ENCODE data around the gene TSHR.
"Not testable (repeated sequence)": the region's sequence is repeated elsewhere in the genome, so short reads cannot be mapped to it uniquely, and the experiment has no call there.

TSHR gene

GRCh38 chr14:81004575-81004974 is 49.2 kb downstream of the TSHR start:
- DNase-seq: no peak

GRCh38 chr14:81005540-81006228 is 50.3 kb downstream of the TSHR start:
- no peak for DNase-seq

- no peak for DNase-seq
Observed at GRCh38 chr14:81006266-81006665, 50.8 kb downstream of the TSHR start.

GRCh38 chr14:81007131-81007530 is 51.7 kb downstream of the TSHR start:
- DNase-seq: no peak

- DNase-seq: no peak
Observed at GRCh38 chr14:81009346-81009745, 53.9 kb downstream of the TSHR start.

GRCh38 chr14:81018251-81018650 is 62.8 kb downstream of the TSHR start:
- DNase-seq: no peak

- no peak for DNase-seq
Observed at GRCh38 chr14:81018684-81019083, 63.3 kb downstream of the TSHR start.

- DNase-seq: not testable (repeated sequence)
Observed at GRCh38 chr14:81019113-81019512, 63.7 kb downstream of the TSHR start.

- no peak for DNase-seq
Observed at GRCh38 chr14:81023095-81023710, 67.8 kb downstream of the TSHR start.

GRCh38 chr14:81028461-81028860 is 73.0 kb downstream of the TSHR start:
- DNase-seq: no peak

- no peak for DNase-seq
Observed at GRCh38 chr14:81031488-81031887, 76.1 kb downstream of the TSHR start.

- no peak for DNase-seq
Observed at GRCh38 chr14:81033698-81034240, 78.3 kb downstream of the TSHR start.

- no peak for DNase-seq
Observed at GRCh38 chr14:81042438-81042837, 87.0 kb downstream of the TSHR start.

- DNase-seq: no peak
Observed at GRCh38 chr14:81051547-81051946, 96.1 kb downstream of the TSHR start.

- DNase-seq: not testable (repeated sequence)
Observed at GRCh38 chr14:81054057-81054456, 98.6 kb downstream of the TSHR start.

- no peak for DNase-seq
Observed at GRCh38 chr14:81055971-81056370, 100.5 kb downstream of the TSHR start.

- DNase-seq: no peak
Observed at GRCh38 chr14:81062380-81062779, 107.0 kb downstream of the TSHR start.

- no peak for DNase-seq
Observed at GRCh38 chr14:81062816-81063215, 107.4 kb downstream of the TSHR start.

- DNase-seq: no peak
Observed at GRCh38 chr14:81066672-81067071, 111.3 kb downstream of the TSHR start.

- DNase-seq: no peak
Observed at GRCh38 chr14:81067156-81067555, 111.7 kb downstream of the TSHR start.

- no peak for DNase-seq
Observed at GRCh38 chr14:81068176-81068782, 112.9 kb downstream of the TSHR start.

- DNase-seq: no peak
Observed at GRCh38 chr14:81070511-81070910, 115.1 kb downstream of the TSHR start.

- no peak for DNase-seq
Observed at GRCh38 chr14:81085596-81085995, 130.2 kb downstream of the TSHR start.

- no peak for DNase-seq
Observed at GRCh38 chr14:81087230-81087629, 131.8 kb downstream of the TSHR start.

All from NCI-H187 treated with DMSO at 0.1 percent for 48 hours (cell line).